Astrocyte of the spinal cord (primary cell): Measurements from ENCODE around the gene SELENON.

Experiments
- DNase-seq: peaks from one replicate; pipeline ENCODE4 v3.0.0; 2011; ENCODE audit warnings: low read depth, low spot score
- H3K4me3 ChIP-seq: 2 replicates; pipeline ENCODE4 v1.5.1; 2011; ENCODE audit warnings: low read depth, mild to moderate bottlenecking, low read length, moderate library complexity
- in situ Hi-C: cut with HindIII; loops from 2 replicates; pipeline ENCODE4 v1.10.0; 2017; ENCODE audit warnings: low sequenced_read_pairs
- TF ChIP-seq, protein P1 (sequence below): IDR thresholded peaks from 2 replicates; pipeline ENCODE4 v1.5.1; 2012; ENCODE audit warnings: low read depth, mild to moderate bottlenecking, low read length, inconsistent platforms

SELENON gene

GRCh38 chr1:25820247-25821111 is 20.5 kb downstream of the SELENON start:
- H3K4me3 ChIP-seq: peak overlapping the region; percentile 91
- DNase-seq: peak; percentile 59
- in situ Hi-C loops: no loop called here
- TF ChIP-seq, protein P1, sequence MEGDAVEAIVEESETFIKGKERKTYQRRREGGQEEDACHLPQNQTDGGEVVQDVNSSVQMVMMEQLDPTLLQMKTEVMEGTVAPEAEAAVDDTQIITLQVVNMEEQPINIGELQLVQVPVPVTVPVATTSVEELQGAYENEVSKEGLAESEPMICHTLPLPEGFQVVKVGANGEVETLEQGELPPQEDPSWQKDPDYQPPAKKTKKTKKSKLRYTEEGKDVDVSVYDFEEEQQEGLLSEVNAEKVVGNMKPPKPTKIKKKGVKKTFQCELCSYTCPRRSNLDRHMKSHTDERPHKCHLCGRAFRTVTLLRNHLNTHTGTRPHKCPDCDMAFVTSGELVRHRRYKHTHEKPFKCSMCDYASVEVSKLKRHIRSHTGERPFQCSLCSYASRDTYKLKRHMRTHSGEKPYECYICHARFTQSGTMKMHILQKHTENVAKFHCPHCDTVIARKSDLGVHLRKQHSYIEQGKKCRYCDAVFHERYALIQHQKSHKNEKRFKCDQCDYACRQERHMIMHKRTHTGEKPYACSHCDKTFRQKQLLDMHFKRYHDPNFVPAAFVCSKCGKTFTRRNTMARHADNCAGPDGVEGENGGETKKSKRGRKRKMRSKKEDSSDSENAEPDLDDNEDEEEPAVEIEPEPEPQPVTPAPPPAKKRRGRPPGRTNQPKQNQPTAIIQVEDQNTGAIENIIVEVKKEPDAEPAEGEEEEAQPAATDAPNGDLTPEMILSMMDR: no peak

DNA sequence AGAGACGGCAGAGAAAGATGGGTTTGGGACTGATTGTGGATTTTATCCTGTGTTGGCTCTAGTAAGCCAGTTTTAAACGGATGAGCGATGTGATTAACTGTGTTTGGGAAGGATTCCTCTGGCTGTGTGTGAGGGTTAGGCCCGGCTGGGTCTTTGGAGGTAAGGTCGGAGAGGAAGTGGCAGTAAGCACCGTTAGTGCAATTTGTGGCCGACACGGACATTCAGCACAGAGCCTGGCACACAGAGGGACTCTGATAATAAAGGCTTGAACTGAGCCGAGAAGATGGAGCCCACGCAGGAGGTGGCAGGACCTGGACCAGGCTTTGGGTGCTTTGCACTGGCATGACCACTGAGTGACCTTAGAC is 21.1 kb downstream of the SELENON start:
- in situ Hi-C loops: no loop called here
- TF ChIP-seq, protein P1: no peak
- peak overlapping the region; percentile 91 for H3K4me3 ChIP-seq
- DNase-seq: no peak

GRCh38 chr1:25821630-25822091 is 21.7 kb downstream of the SELENON start:
- no peak for DNase-seq

GRCh38 chr1:25825605-25826004 is 25.6 kb downstream of the SELENON start:
- no peak for DNase-seq
- TF ChIP-seq, protein P1: no peak
- no peak overlapping the region for H3K4me3 ChIP-seq
- in situ Hi-C loops: no loop called here

More at GRCh38 chr1:25821630-25822091, 21.7 kb downstream of the SELENON start:
- TF ChIP-seq, protein P1: no peak
- in situ Hi-C loops: no loop called here
- no peak overlapping the region for H3K4me3 ChIP-seq

- no peak overlapping the region for H3K4me3 ChIP-seq
- TF ChIP-seq, protein P1: no peak
- DNase-seq: no peak
- in situ Hi-C loops: no loop called here
Measured at GRCh38 chr1:25826571-25826970, 26.6 kb downstream of the SELENON start.

- TF ChIP-seq, protein P1: no peak
- H3K4me3 ChIP-seq: no peak overlapping the region
- in situ Hi-C loops: no loop called here
- DNase-seq: no peak
Measured at GRCh38 chr1:25828491-25828890, 28.5 kb downstream of the SELENON start.
